Occipital lobe (tissue), 2 donors: ENCODE results near the gene CD46. TPM values are rescaled to one million over a fixed set of nuclear protein-coding genes. Genes with fewer than 3 reads are reported as not detected.

Experiments
- small RNA-seq: library from RNA; depleted of rRNA; stranded (forward); fragments of <200 nt; gene quantifications from one replicate; pipeline ENCODE3, GENCODE V24; 2014
- total RNA-seq: library from RNA; depleted of rRNA; stranded (reverse); fragments of >200 nt; gene quantifications from one replicate; pipeline ENCODE4 v1.2.3, GENCODE V29; 2014

CD46 gene
- total RNA-seq, 1 donor from 2014 or later: 146 TPM

Small RNA genes lying within 50 kb of the gene (small RNA-seq; reads per million reads assigned to genes)
- not detected for gene RNA5SP534

Other genes starting within 250 kb of the CD46 start
- 0.16 TPM for gene CR1L, start 106.9 kb upstream of the CD46 start, total RNA-seq
- 1.6 TPM for gene CD34, start 159.1 kb downstream of the CD46 start, total RNA-seq